Ishikawa (cell line): ENCODE measurements around the gene RFTN1.

Experiments used
- CEBPB ChIP-seq: IDR thresholded peaks from 2 replicates; pipeline ENCODE4 v1.6.1; 2012
- EGR1 ChIP-seq: IDR thresholded peaks from 2 replicates; pipeline ENCODE4 v1.6.1; 2012
- EP300 ChIP-seq: IDR thresholded peaks from 2 replicates; pipeline ENCODE4 v1.6.1; 2012; ENCODE audit warnings: borderline replicate concordance
- RAD21 ChIP-seq: IDR thresholded peaks from 2 replicates; pipeline ENCODE4 v1.6.1; 2012; ENCODE audit warnings: low read depth
- TCF12 ChIP-seq: IDR thresholded peaks from 2 replicates; pipeline ENCODE4 v1.6.1; 2012; ENCODE audit warnings: low read depth
- TEAD4 ChIP-seq: IDR thresholded peaks from 2 replicates; pipeline ENCODE4 v1.6.1; 2012
- YY1 ChIP-seq: IDR thresholded peaks from 2 replicates; pipeline ENCODE4 v1.6.1; 2012; ENCODE audit warnings: low read depth
- TF ChIP-seq, protein P1 (sequence below): IDR thresholded peaks from 2 replicates; pipeline ENCODE4 v1.6.1; 2012

DNA sequence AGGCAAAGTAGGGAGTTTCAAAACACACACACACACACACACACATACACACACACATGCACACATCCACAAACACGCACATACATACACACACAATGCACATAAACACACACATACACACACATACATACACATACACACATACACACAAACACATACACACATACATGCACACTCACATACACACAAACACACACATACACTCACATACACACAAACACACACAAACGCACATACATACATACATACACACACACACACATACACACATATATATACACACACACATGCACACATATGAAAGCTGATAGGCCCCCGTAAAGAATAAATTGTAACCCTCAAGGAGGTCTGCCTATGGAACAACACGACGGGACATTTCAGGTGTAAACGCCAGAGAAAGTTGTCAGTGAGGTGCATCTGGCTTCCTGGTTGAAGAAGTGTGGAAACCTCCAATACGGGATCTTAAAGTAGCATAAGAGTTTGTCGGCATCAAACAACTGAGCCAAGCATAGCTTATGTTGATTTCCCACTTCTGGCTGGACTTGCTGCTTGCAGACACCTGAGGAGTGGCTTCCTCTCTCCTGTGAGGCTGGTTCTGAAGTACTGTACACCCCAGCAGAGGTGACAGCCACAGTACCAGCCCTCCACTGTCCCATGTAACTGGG lies 5.8 kb downstream of the RFTN1 start:
- no peak for TF ChIP-seq TEAD4
- TF ChIP-seq EP300: no peak
- no peak for TF ChIP-seq EGR1
- no peak for TF ChIP-seq TCF12
- no peak for TF ChIP-seq YY1
- TF ChIP-seq, protein P1, sequence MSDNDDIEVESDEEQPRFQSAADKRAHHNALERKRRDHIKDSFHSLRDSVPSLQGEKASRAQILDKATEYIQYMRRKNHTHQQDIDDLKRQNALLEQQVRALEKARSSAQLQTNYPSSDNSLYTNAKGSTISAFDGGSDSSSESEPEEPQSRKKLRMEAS: no peak
- TF ChIP-seq CEBPB: no peak
- no peak for TF ChIP-seq RAD21
